Neural crest cell (in vitro differentiated cells): ENCODE data around the gene USP35. TPM values are rescaled to one million over a fixed set of nuclear protein-coding genes. Genes with fewer than 3 reads are reported as not detected.

ENCODE experiments used
- DNase-seq: peaks from one replicate; pipeline ENCODE4 v3.0.0; 2021; ENCODE audit warnings: low read depth, mixed read lengths, low spot score
- H3K27ac Mint-ChIP-seq: one replicate; pipeline ENCODE4 v1.8.0; 2021; ENCODE audit warnings: mild to moderate bottlenecking, mixed read lengths; ENCODE audit not compliant: unreplicated experiment
- H3K27me3 Mint-ChIP-seq: 2 replicates; pipeline ENCODE4 v1.8.0; 2021; ENCODE audit warnings: low read depth, mild to moderate bottlenecking, mixed read lengths
- H3K36me3 Mint-ChIP-seq: 2 replicates; pipeline ENCODE4 v1.8.0; 2021; ENCODE audit warnings: low read depth, mild to moderate bottlenecking, mixed read lengths
- H3K4me1 Mint-ChIP-seq: 2 replicates; pipeline ENCODE4 v1.8.0; 2021; ENCODE audit warnings: mixed read lengths
- H3K4me3 Mint-ChIP-seq: one replicate; pipeline ENCODE4 v1.8.0; 2021; ENCODE audit warnings: mild to moderate bottlenecking, mixed read lengths
- H3K9me3 Mint-ChIP-seq: 2 replicates; pipeline ENCODE4 v1.8.0; 2021; ENCODE audit warnings: mixed read lengths
- CTCF ChIP-seq: fragments of 200-600 bp; sonication (generic); conservative IDR thresholded peaks from 2 replicates; pipeline ENCODE4 v1.5.0; 2021; ENCODE audit warnings: antibody characterized with exemption, mild to moderate bottlenecking
- total RNA-seq: library from RNA; stranded (reverse); gene quantifications from 2 replicates; pipeline ENCODE4 v1.2.1, GENCODE V29; 2021

The USP35 gene
- total RNA-seq, 1 donor from 2014 or later, result 11.1 TPM

DNA sequence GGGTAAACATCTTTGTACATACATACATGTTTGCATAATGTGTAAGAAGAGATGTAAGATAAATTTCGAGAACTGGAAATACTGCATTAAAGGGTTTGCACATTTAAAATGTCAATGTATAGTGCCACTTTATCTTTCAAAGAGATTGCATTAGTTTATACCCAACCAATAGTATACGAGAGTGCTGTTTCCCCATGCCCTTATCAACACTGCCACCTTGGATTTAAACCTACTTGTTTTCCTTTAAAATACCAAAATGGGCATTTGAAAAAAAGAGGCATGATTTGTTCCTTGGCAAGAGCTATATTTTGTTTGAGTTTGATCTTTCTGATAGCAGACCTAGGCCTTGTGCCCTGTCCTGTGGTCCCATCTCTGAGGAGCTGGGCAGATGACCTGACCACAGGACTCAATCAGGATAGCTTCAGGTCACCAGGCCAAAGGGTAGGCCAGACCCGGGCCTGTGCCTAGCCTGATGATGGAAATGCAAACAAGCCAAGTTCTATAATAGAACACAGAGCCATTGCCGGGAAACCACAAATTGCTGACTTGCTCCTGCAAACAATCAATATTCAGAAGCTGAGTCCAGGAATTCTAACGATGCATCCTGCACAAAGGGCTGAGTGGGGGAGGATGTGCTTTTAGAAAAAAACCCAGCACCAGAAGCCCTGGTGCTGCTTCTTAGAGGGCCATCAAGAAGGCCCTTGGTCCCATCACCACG, 32.4 kb upstream of the USP35 start:
- Mint-ChIP-seq H3K4me3 (no peak overlapping the region), H3K9me3 (no peaks in the 10 kb centered on the region), H3K4me1 (peaks cover 10% of the 10 kb centered on the region), H3K27ac (peak overlapping the region; percentile 88), H3K36me3 (peaks cover under 1% of the 10 kb centered on the region), H3K27me3 (no peaks in the 10 kb centered on the region)
- no peak for TF ChIP-seq CTCF
- DNase-seq, result no peak

GRCh38 chr11:78158987-78159652, 29.6 kb upstream of the USP35 start:
- Mint-ChIP-seq H3K4me3 (no peak overlapping the region), H3K27me3 (no peaks in the 10 kb centered on the region), H3K27ac (peak overlapping the region; percentile 8), H3K4me1 (peaks cover 10% of the 10 kb centered on the region), H3K36me3 (no peaks in the 10 kb centered on the region), H3K9me3 (no peaks in the 10 kb centered on the region)
- no peak for DNase-seq
- TF ChIP-seq CTCF, result no peak

GRCh38 chr11:78160557-78160956, 28.2 kb upstream of the USP35 start:
- Mint-ChIP-seq H3K4me1 (peaks cover 10% of the 10 kb centered on the region), H3K9me3 (no peaks in the 10 kb centered on the region), H3K27me3 (no peaks in the 10 kb centered on the region), H3K4me3 (no peak overlapping the region), H3K27ac (no peak overlapping the region), H3K36me3 (no peaks in the 10 kb centered on the region)
- no peak for TF ChIP-seq CTCF
- no peak for DNase-seq

DNA sequence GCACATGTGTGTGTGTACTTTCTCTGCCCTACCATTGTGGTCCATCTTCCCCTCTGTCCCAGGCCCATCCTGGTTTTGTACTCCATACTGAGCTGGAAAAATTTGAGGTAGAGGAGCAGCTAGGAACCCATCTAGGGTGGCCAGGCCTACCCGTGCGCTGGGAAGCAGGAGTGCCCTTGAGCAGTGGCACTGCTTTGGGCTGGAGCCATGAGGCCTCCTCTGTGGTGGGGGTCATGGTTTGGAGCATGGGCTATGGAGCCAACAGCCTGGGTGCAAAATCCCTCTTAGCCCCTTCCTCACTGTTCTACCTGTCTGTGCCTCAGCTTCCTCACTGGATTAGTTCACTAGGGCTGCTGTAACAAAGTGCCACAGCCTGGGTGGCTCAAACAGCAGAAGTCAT, 27.4 kb upstream of the USP35 start:
- Mint-ChIP-seq H3K27me3 (no peaks in the 10 kb centered on the region), H3K9me3 (no peaks in the 10 kb centered on the region), H3K27ac (no peak overlapping the region), H3K4me1 (peaks cover 7% of the 10 kb centered on the region), H3K36me3 (no peaks in the 10 kb centered on the region), H3K4me3 (no peak overlapping the region)
- TF ChIP-seq CTCF, result no peak
- no peak for DNase-seq

DNA sequence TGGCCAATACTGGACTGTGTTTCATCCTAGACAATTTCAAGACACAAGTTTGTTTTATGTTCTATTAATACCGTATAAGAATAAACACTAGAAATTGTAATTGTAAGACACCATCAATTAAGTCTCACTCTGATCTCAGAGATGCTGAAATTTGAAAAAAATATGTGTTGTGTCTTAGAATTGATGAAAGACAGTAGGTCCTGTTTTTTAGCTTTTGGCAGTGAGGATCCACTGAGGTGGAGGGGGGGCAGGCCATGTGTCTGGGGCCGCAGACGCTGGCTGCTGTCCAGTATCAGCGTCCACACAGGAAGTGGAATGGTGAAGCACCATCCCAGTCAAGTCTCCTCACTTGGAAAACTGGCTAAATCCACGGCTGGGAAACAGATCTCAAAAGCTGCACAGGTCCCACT, 26.8 kb upstream of the USP35 start:
- Mint-ChIP-seq H3K4me3 (no peak overlapping the region), H3K27me3 (no peaks in the 10 kb centered on the region), H3K4me1 (peaks cover under 1% of the 10 kb centered on the region), H3K9me3 (no peaks in the 10 kb centered on the region), H3K36me3 (no peaks in the 10 kb centered on the region), H3K27ac (no peak overlapping the region)
- no peak for TF ChIP-seq CTCF
- no peak for DNase-seq
